Breast epithelium (tissue), 3 donors: Measurements from ENCODE around the gene CLCN1.

Source experiments
- CTCF ChIP-seq, 3 donors: fragments of 450-650 bp; IDR thresholded peaks; one replicate each; pipeline ENCODE4 v1.5.1; 2016 to 2017; ENCODE audit warnings: antibody characterized with exemption in 3 of 3, mild to moderate bottlenecking in 3 of 3, moderate library complexity in 3 of 3
- POLR2A ChIP-seq: fragments of 450-650 bp; IDR thresholded peaks from one replicate; pipeline ENCODE4 v1.6.1; 2016; ENCODE audit warnings: antibody characterized with exemption, mild to moderate bottlenecking, moderate library complexity

- TF ChIP-seq POLR2A (no peak), CTCF (IDR thresholded peaks at IDR 0.05) (no peak)
Measured at GRCh38 chr7:143373255-143373794, 57.4 kb downstream of the CLCN1 start.
